Myocyte (in vitro differentiated cells): ENCODE measurements around the gene RSPH6A. TPM values are rescaled to one million over a fixed set of nuclear protein-coding genes. Genes with fewer than 3 reads are reported as not detected.
A peak's percentile ranks its signal among the peaks of the same experiment; 100 is the strongest.

Source experiments
- DNase-seq: peaks from one replicate; pipeline ENCODE4 v3.0.0-alpha.2; 2012; ENCODE audit warnings: low read depth
- total RNA-seq: library from RNA; depleted of rRNA; stranded (reverse); fragments of >200 nt; gene quantifications from 2 replicates; pipeline ENCODE4 v1.2.3, GENCODE V29; 2014

The RSPH6A gene
- total RNA-seq, 1 donor from 2014 or later: 0.11 TPM

DNA sequence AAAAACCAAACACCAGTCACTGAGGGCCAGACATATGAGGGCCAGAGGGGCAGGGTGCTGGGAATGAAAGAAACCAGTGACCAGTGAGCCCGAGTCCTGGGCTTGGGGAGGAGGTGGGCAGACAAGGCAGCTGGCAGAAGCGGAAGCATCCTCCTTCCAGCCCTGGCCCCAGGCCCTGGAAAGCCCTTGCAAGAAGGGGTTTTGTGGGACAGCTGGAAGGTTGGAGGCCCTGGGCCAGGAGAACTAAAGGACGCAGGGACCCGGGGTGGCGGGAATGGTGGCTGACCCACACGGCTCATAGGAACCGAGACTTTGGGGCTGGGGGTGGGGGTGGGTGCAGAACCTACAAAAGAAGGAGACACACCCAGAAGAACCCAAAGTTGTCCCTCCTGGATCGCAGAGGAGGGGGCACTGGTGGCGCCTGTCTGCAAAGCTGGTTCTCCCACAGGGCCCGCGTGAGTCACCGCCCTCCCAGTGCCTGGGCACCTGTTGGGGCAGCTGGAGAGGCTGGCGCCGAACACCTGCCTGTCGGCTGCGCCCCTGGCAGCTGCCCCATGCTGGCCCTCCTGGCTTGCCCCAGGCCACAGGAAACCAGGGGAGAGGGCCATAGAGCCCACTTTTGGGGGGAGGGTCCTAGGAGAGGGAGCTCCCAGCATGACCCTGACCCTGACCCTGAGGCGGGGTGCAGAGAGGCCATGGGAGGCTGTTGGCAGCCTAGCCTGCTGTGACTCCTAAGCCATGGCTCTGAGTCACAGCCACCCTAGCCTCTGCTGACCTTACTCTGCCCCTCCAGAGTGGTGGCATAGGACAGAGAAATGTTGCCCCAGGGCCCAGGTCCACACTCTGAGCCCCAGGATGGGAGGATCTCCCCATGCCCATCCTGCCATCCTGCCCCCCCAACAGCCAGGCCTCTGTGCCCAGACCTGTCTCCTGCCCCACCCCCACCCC is 33.6 kb downstream of the RSPH6A start:
- peak; percentile 94 for DNase-seq

DNA sequence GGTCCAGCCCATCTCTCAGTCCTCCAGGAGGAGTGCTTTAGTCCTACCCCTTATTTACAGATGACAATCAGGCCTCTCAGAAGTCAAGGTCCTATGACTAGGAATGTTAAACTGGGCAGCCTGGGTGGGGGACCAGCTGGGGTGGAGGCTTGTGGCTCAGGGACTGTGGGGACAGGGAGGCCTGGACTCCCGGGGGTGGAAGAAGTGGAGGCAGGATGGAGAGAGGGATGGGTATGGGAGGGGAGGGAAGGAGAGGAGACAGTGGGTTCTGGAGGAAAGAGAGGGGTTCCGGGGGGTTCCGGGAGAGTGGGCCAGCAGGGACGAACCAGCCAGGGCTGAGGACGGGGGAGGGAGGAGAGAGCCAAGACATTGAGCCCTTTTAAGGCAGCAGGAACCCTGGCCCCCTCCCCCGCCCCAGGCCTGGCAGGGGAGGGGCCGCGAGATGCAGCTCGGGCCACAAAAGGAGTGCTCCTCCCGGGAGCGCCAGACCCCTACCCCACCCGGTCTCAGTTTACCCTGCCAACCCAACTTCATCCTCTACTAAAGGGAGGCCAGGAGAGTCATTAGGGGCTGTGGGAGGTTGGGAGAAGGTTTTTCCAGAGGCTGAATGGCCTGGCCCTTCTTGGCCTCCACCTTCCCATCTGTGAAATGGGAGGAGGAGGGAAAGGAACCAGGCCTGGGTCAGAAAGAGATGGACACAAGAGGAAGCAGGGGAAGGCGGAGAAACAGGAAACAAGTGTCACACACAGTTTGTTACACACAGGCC is 34.5 kb downstream of the RSPH6A start:
- DNase-seq: peak; percentile 70

DNA sequence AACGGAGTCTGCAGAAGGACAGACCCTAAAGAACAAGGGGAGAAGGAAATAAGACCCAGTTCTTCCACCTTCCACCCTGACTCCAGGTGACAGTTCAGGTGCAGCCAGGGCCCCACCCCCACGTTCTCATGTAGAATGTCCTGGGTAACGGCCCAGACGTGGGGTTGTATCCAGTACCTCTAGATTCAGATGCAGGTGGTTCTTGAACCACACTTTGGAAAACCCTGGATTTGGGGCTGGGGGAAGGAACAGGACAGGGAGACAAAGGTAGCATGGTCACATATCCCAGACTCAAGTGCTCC is 35.0 kb downstream of the RSPH6A start:
- no peak for DNase-seq

DNA sequence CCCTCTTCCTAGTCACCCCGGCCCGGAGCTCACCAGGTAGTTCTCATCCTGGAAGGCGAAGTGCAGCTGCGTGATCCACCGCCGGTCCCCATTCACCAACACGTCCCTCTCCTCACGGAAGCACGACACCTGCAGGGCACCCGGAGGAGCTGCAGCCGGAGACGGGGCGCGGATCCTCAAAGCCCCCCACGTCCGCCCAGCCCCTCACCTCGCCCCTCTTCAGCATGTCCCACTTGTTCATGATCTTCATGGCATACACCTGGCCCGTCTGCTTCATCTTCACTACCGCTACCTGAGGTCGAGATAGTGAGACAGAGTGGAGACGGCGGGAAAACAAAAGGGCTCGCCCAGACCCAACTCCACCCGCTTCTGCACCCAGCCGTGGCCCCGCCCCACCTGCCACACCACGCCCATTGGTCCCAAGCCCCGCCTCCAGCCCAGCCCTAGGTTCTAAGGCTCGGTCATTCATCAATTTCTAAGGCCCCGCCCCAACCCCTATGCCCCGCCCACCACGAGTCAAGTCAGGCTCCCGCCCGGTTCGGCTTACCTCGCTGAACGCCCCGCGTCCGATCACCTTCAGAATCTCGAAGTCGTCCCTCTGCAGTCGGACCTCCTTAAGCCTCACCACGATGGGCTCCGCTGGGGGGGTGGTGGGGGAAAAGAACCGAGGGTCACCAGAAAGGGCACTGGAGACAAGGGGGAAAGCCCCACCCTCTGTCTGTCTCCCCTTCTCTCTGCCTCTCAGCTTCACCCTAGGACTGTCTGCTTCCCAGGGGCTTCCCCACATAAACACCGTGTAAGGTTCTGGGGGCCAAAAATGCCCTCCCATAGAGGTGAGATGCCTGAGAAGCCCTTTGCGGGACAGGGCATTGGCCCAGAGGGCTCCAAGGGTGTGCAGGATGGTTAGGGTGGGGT is 35.6 kb downstream of the RSPH6A start:
- peak; percentile 55 for DNase-seq

DNA sequence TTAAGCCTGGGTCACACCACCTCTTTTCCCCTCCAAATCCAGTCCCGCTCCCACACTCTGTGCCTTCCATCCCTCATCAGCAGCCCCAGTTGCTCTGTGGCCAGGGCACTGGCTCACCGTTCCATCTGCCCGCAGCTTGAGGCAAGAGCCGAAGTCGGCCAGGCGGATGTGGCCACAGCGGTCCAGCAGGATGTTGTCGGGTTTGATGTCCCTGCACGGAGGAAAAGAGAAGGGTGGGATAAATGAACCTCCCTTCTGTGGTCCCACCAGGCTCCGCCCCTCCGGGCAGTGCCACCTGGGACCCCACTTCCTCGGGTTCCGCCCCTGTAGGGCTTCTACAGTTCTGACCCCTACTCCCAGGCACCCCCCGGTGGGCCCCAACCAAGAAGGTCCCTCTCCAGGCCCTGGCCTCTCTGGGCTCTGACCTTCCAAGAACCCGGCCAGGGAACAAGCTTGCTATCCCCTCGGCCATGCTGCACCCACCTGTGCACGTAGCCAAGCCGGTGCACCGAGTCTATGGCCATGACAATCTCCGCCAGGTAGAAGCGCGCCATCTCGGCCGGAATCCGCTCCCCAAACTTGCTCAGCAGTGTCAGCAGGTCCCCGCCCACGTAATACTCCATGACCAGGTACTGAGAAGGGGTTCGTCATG is 37.0 kb downstream of the RSPH6A start:
- DNase-seq: no peak

DNA sequence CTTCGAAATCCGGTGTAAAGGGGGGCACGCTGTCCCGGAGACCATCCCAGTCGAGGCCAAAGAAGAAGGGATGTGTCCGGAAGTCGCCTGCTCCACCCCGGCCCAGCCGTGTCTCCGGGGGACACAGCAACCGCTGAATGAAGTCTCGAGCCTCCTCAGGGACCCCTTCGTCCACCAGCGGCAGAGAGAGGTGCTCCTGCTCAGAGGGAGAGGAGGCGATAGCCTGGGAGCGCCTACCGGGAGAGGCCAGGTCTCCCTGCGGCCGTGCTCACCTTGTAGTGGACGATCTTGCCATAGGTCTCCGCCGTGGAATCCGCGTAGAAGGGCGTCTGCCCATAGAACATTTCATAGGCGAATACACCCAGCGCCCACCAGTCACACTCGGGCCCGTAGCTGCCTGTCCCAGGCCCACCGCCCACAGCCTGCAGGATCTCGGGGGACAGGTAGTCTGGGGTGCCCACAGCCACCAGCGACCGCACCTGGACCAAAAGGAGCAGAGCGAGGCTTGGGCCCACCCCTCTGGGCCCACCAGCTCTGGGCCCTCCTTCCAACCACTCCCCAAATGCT is 37.6 kb downstream of the RSPH6A start:
- no peak for DNase-seq

DNA sequence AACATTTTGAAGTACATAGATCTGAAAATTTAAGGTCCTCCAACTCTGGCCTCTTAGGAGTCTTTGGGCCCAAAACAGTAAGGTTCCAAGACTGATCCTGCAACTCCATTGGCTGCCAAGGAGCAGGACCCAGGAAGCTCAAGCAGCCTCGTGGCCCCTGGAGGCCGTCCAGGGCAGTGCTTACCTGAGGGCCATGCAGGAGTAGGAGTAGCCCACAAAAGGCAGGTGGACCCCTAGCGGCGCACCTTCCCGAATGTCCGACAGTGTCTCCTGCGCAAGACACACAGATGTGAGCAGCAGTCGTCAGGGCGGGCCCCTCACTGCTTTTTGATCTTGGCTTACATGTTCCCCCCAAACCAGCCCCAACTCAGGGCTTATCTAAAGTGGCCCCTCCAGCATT is 40.3 kb downstream of the RSPH6A start:
- no peak for DNase-seq

DNA sequence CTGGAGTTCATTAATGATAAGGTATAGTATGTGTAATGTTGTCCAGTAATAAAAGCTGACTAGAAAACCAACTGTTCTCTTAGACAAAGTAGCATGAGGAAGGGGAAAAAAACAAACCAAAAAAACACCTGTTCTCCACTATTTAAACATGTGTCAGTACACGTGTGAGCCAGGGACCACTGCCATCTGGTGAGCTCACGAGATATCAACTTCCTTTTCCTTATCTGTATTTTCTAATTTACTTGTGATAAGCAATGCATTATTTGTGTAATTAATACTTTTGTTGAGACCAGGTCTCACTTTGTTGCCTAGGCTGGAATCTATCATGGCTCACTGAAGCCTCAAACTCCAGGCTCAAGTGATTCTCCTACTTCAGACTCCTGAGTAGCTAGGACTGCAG is 41.7 kb downstream of the RSPH6A start:
- peak; percentile 44 for DNase-seq

DNA sequence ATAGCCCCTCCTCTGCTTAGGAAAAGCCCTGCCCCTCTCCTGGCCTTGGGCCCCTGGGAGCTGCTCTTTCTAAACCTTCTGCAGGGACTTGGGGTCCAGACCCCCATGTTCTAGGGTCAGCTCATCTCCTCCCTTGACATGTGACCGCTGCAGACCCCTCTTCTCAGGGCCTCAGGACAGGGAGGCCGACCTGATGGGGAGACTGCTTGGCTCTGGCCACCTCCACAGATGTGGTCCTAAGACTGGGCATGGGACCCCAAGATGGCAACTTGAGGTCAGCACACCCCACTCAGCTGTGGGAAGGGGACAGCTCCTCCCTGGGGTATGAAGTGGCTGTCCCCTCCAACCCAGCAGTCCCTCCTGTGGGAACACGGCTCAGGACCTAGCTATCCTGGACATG is 42.2 kb downstream of the RSPH6A start:
- DNase-seq: no peak

DNA sequence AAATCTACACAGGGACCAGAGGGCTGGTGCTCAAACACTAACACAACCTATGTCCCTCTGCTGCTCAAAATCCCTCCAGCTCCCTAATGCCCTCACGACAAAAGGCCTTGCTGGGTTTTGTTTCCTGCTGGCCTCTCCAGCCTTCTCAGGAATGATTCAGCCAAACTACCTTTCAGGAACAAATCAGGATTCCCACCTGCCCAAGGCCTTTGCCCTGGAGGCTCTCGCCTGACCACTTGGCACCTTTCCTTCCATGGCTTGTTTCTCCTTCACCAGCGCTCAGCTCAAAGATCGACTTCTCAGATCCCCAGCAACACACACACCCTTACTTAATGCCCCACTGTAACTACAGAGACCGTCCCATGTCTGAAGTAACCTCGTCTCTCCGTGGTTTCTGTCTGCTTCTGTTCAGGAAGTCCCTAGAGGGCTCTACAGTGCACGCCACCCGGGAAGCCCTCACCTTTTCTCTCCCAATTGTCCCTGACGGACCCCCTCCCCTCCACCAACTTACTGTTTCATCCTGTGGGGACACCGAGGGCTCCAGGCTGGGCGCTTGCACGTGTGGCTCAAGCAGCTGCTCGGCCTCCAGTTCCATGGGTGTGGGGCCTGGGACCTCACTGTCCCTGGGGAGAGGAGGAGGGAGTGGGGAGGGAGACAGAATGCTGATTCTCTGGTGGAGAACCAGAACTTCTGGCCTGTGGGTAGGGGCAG is 42.8 kb downstream of the RSPH6A start:
- DNase-seq: peak; percentile 58

DNA sequence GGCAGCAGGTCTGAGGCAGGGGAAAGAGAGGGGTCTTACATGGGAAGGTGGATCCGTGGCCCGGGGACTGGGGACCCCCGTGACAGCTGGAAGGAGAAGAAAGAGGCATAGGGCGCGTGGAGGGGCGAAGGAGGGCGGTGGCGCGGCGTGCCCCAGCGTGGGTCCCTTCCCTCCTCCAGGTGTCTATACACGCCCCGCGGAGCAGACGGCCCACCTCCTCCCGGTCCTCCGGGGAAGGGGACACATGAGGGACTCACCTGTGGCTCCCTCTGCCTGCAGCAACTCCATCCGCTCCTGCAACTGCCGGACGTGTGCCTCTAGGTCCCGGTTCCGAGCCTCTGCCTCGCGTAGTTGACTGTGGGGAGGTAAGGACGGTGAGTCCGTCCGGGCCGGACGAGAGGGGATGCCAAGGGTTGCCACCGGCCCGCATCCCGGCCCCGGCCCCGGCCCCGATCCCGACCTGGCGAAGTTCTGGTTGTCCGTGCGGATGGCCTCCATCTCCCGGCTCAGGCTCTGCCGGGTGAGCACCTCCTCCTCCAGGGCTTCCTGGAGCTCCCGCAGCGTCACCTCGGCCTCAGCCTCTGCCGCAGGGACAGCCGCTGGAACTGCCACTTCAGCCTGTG is 43.7 kb downstream of the RSPH6A start:
- no peak for DNase-seq

DNA sequence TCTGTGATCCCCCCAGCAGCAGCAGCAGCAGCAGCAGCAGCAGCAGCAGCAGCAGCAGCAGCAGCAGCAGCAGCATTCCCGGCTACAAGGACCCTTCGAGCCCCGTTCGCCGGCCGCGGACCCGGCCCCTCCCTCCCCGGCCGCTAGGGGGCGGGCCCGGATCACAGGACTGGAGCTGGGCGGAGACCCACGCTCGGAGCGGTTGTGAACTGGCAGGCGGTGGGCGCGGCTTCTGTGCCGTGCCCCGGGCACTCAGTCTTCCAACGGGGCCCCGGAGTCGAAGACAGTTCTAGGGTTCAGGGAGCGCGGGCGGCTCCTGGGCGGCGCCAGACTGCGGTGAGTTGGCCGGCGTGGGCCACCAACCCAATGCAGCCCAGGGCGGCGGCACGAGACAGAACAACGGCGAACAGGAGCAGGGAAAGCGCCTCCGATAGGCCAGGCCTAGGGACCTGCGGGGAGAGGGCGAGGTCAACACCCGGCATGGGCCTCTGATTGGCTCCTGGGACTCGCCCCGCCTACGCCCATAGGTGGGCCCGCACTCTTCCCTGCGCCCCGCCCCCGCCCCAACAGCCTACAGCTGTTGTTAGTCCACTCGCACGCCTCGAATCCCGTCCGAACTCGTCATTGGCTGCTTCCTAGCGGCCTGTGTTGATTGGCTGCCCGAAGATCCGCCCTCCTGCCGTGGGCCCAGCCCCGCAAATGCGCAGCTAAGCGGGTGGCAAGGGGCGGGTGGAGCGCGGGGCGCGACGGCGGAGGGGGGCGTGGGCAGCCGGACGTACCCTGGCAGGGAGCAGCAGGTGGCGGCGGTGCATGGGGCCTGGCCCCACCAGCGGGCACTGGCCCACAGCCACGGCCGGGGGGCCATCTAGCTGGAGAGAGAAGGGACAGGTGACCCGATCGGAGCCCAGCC is 44.7 kb downstream of the RSPH6A start:
- peak; percentile 99 for DNase-seq

DNA sequence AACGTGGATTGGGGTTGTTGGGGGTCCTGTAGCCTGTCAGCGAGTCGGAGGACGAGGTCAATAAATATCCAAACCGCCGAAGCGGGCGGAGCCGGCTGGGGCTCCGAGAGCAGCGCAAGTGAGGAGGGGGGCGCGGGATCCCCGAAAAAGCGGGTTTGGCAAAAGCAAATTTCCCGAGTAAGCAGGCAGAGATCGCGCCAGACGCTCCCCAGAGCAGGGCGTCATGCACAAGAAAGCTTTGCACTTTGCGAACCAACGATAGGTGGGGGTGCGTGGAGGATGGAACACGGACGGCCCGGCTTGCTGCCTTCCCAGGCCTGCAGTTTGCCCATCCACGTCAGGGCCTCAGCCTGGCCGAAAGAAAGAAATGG is 45.3 kb downstream of the RSPH6A start:
- no peak for DNase-seq

DNA sequence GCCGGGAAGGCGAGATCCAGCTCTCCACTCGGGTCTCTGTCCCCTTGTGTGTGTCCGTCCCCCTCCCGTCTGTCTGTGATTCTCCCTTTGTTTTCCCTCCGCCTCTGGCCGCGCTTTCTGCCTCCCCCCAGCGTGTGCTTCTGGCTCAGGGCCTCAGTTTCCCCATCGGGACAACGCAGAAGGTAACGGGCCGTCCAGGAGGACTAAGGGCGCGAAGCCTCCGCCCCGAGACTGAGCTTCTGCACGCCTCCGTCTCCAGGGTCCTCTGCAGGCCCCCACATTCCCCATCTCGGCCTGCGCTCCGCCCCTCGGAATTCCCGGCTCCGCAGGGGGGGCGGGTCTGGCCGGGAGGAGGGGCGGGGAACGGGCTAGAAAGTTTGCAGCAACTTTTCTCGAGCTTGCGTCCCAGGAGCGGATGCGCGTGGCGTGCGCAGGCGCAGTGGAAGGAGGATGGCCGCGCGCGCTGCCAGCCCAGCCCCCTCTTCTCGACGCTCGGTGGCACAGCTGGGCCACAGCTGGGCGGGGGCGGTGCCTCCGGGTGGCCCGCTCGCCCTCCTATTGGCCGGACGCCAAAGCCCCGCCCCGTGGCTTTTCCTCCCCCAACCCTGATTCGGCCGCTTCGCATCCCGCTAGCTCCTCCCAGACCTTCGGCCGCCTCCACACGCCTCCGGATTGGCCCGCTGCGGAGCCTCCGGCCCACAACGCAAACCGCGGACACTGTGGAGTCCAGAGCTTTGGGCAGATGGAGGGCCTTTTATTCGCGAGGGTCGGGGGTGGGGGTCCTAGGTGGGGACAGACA is 45.9 kb downstream of the RSPH6A start, which contains the start of gene SIX5:
SIX5 (minus strand) TSS at position 269 of the 799 bp plus-strand sequence. CDS start 408 bp downstream, outside the sequence.
- DNase-seq: peak; percentile 98

DNA sequence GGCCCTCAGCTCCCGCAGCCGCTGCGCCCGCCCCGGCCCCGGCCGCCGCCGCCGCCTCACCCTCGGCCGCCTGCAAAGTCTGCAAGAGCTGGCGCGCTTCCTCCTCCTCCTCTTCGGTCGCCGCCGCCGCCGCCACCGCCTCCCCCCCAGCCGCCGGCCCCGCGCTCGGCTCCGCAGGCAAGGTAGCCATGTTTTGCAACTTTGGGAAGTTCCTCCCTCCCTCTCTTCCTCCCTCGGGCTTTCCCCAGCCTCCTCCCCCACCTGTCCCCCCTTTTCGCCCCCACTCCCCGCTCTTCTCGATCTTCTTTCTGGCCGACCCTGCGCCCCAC is 46.5 kb downstream of the RSPH6A start:
- DNase-seq: no peak

DNA sequence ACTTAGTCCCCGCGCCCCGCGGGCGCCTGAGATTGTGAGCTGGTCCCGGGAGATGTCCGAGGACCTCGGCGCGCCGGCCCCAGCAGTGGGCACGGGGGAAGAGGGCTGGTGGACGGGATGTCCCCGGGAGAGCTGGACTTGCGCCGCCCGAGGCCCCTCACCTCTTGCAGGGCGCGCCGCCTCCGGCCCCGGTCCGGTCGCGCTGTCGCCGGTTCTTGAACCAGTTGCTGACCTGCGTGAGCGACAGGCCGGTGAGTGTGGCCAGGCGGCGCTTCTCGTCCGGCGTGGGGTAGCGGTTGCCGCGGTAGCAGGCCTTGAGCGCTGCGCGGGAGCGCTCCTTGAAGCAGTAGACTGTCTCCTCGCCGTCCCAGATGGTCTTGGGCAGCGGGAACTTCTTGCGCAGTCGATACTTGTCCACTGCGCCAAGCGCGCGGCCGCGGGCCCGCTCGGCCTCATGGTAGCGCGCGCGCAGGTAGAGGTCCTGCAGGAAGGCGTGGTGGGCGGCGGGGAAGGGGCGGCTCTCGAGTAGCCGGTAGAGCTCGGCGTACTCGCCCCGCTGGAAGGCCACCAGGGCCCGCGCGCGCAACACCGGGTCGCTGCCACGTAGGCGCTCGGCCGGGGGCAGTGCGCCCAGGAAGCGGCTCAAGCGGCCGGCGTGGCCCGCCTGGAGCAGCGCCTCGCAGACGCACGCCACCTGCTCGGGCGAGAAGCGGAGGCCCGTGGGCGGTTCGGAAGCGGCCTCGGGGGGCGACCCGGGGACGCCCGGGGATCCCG is 47.0 kb downstream of the RSPH6A start:
- DNase-seq: peak; percentile 63

DNA sequence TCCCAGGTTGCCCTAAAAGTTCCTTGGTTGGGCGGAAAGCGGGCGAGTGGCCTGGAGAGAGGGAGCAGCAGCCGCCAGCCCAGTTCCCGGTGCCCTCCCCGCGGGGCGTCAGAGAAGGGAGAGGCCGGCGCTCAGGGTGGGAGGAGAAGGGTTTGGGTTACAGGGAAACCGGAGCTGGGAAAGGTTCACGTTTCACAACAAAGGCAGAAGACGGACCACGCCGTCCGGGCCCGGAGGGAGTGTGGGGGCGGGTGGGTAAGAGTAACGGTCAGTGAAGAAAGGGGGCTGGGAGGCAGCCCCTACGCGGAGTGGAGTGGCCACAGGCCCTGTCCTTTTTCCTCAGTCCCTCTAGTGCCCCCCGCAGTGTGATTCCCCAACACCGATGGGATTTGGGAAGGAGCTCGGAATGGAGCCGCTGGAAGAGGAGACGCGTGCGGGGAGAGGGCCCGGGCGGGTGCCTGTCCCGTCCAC is 47.7 kb downstream of the RSPH6A start:
- peak; percentile 95 for DNase-seq
